PC-3 (cell line): ENCODE measurements around the gene PLAAT1. TPM values are rescaled to one million over a fixed set of nuclear protein-coding genes. Genes with fewer than 3 reads are reported as not detected.

Experiments used
- ATAC-seq: fragments of 200-7000 bp; cut with Tn5 transposase; 2 replicates; pipeline ENCODE4 v1.9.1; 2020; ENCODE audit warnings: mild to moderate bottlenecking, moderate library complexity
- BruUV-seq: library from RNA; stranded (reverse); fragments of 400-500 nt; replicated peaks from 2 replicates; lab custom pipeline; 2021; lab: Mats Ljungman, UMichigan
- CTCF ChIA-PET: fragments of 300-600 bp; sonication (Branson Sonifier 250); formaldehyde crosslinking; loops from one replicate; lab custom pipeline; 2022; ENCODE audit warnings: antibody characterized with exemption; lab: Charles Lee
- POLR2A ChIA-PET: fragments of 300-600 bp; sonication (Branson Sonifier 250); formaldehyde crosslinking; loops from one replicate; lab custom pipeline; 2022; ENCODE audit warnings: antibody characterized with exemption; ENCODE audit not compliant: unreplicated experiment; lab: Charles Lee
- DNase-seq: peaks from one replicate; pipeline ENCODE4 v3.0.0-alpha.2; 2015
- H2AFZ ChIP-seq: fragments of 300-600 bp; sonication (generic); 2 replicates; pipeline ENCODE4 v1.6.0; 2016; ENCODE audit warnings: antibody characterized with exemption, low read length
- H3F3A ChIP-seq: fragments of 300-600 bp; sonication (generic); one replicate; pipeline ENCODE4 v1.6.0; 2017; ENCODE audit warnings: antibody characterized with exemption, low read length, control low read depth, mild to moderate bottlenecking; ENCODE audit not compliant: unreplicated experiment
- H3K27ac ChIP-seq: fragments of 300-600 bp; sonication (generic); 2 replicates; pipeline ENCODE4 v1.5.1; 2016; ENCODE audit warnings: mild to moderate bottlenecking, low read length
- H3K27me3 ChIP-seq: fragments of 300-600 bp; sonication (generic); 2 replicates; pipeline ENCODE4 v1.6.1; 2016; ENCODE audit warnings: low read length, mixed read lengths
- H3K36me3 ChIP-seq: fragments of 300-600 bp; sonication (generic); 2 replicates; pipeline ENCODE4 v1.6.1; 2016; ENCODE audit warnings: low read depth, mixed run types, low read length, mixed read lengths
- H3K4me1 ChIP-seq: fragments of 300-600 bp; sonication (generic); 2 replicates; pipeline ENCODE4 v1.5.1; 2016; ENCODE audit warnings: low read length; ENCODE audit not compliant: insufficient read depth
- H3K4me2 ChIP-seq: fragments of 300-600 bp; sonication (generic); 2 replicates; pipeline ENCODE4 v1.6.0; 2016; ENCODE audit warnings: low read length
- H3K4me3 ChIP-seq: fragments of 300-600 bp; sonication (generic); 2 replicates; pipeline ENCODE4 v1.5.1; 2016; ENCODE audit warnings: mild to moderate bottlenecking, low read length, mixed read lengths
- H3K79me2 ChIP-seq: fragments of 300-600 bp; sonication (generic); 2 replicates; pipeline ENCODE4 v1.6.1; 2017; ENCODE audit warnings: low read length, mixed read lengths
- H3K9ac ChIP-seq: fragments of 300-600 bp; sonication (generic); 2 replicates; pipeline ENCODE4 v1.6.0; 2016; ENCODE audit warnings: mild to moderate bottlenecking, low read length
- H3K9me2 ChIP-seq: fragments of 300-600 bp; sonication (generic); replicated peaks from 2 replicates; pipeline ENCODE4 v1.6.1; 2016; ENCODE audit warnings: mixed run types, low read length, mixed read lengths
- H3K9me3 ChIP-seq: fragments of 300-600 bp; sonication (generic); 2 replicates; pipeline ENCODE4 v1.6.1; 2016; ENCODE audit warnings: low read length, mixed read lengths
- H4K20me1 ChIP-seq: fragments of 300-600 bp; sonication (generic); 2 replicates; pipeline ENCODE4 v1.6.1; 2016; ENCODE audit warnings: low read length, mixed read lengths
- EZH2 ChIP-seq: fragments of 300-600 bp; sonication (generic); IDR thresholded peaks from one replicate; pipeline ENCODE4 v1.6.1; 2017; ENCODE audit warnings: antibody characterized with exemption, mild to moderate bottlenecking, low read length; ENCODE audit not compliant: unreplicated experiment
- EZH2phosphoT487 ChIP-seq: fragments of 300-600 bp; sonication (generic); IDR thresholded peaks from 2 replicates; pipeline ENCODE4 v1.6.1; 2018; ENCODE audit warnings: mild to moderate bottlenecking, antibody characterized with exemption, low read length, borderline replicate concordance
- intact Hi-C: fragments of 100-400 bp; cut with micrococcal nuclease; formaldehyde crosslinking; loops from 2 replicates; pipeline ENCODE4 v1.9.0; 2023
- total RNA-seq: library from RNA; depleted of rRNA; stranded (reverse); fragments of >200 nt; gene quantifications from 2 replicates; pipeline ENCODE4 v1.2.3, GENCODE V29; 2014
- TF ChIP-seq, protein P1 (sequence below): fragments of 300-600 bp; sonication (generic); conservative IDR thresholded peaks from 2 replicates; pipeline ENCODE4 v1.5.1; 2017; ENCODE audit warnings: antibody characterized with exemption, low read depth, mild to moderate bottlenecking, low read length

The PLAAT1 gene
- total RNA-seq, 1 experiment from 2014 or later: not detected

DNA sequence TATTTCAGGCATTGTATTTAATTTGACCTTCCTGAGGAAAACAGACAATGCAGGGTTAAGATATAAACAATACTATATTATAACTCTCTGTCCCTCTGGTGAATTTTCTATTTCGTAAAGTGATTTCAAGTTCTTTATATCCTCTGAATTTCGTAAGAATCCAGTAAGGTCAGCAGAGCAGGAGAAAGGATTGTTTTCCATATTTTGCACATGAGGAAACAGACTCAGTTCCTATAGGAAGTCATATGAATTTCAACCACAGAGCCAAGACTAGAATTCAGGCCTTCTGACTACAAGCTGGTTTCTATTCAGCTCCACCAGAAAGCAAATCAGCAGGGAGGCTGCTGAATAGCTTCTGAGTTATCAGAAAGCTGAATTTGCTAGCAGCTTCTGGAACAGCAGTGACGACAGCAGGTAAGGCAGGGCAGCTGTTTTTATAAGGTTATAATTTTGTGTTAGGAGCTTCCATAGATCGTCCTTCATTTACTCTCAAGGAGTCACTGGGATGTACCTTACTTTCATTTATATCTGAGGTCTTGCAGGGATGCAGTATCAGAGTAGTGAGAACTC is 11.1 kb upstream of the PLAAT1 start:
- Histone ChIP-seq H3K9me3 (no peaks in the 10 kb centered on the region), H3K4me3 (no peak overlapping the region), H3K79me2 (no peaks in the 10 kb centered on the region), H3K4me2 (no peak overlapping the region), H3K9me2 (no peaks in the 10 kb centered on the region), H3K9ac (no peak overlapping the region), H3K36me3 (no peaks in the 10 kb centered on the region), H3K4me1 (no peaks in the 10 kb centered on the region), H4K20me1 (no peaks in the 10 kb centered on the region), H3K27ac (no peak overlapping the region), H3K27me3 (peaks cover 62% of the 10 kb centered on the region), H2AFZ (no peak overlapping the region), H3F3A (no peaks in the 10 kb centered on the region)
- ChIA-PET CTCF (no interaction called here), POLR2A (no interaction called here)
- DNase-seq: no peak
- TF ChIP-seq EZH2phosphoT487 (no peak), EZH2 (no peak)
- TF ChIP-seq, protein P1, sequence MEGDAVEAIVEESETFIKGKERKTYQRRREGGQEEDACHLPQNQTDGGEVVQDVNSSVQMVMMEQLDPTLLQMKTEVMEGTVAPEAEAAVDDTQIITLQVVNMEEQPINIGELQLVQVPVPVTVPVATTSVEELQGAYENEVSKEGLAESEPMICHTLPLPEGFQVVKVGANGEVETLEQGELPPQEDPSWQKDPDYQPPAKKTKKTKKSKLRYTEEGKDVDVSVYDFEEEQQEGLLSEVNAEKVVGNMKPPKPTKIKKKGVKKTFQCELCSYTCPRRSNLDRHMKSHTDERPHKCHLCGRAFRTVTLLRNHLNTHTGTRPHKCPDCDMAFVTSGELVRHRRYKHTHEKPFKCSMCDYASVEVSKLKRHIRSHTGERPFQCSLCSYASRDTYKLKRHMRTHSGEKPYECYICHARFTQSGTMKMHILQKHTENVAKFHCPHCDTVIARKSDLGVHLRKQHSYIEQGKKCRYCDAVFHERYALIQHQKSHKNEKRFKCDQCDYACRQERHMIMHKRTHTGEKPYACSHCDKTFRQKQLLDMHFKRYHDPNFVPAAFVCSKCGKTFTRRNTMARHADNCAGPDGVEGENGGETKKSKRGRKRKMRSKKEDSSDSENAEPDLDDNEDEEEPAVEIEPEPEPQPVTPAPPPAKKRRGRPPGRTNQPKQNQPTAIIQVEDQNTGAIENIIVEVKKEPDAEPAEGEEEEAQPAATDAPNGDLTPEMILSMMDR: no peak
- intact Hi-C loops: no loop called here
- ATAC-seq: no peak
- BruUV-seq: no TSS peak

DNA sequence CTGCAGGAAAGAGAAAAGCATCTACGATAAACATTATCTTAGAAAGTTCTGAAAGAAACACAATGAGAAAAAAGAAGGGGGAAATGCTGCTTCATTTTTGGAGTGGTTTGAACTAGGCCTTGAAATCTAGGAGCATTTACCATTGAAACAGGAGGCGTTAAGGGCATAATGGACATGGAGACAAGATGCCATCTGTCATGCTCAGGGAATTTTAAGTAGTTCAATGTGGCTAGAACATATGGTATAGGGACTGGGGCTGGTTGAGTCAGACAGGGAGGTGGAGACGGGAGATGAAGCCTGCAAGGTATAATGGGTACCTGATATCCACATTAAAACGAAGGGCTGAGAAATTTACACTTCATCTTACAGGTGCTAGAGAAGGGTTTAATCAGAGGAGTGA is 10.4 kb upstream of the PLAAT1 start:
- no peaks in the 10 kb centered on the region for H3F3A ChIP-seq
- no peak overlapping the region for H3K9ac ChIP-seq
- TF ChIP-seq EZH2phosphoT487 (no peak), EZH2 (no peak)
- TF ChIP-seq, protein P1: no peak
- no peak overlapping the region for H3K4me2 ChIP-seq
- intact Hi-C loops: no loop called here
- no peaks in the 10 kb centered on the region for H4K20me1 ChIP-seq
- peaks cover 59% of the 10 kb centered on the region for H3K27me3 ChIP-seq
- no peaks in the 10 kb centered on the region for H3K9me3 ChIP-seq
- no peaks in the 10 kb centered on the region for H3K9me2 ChIP-seq
- no peaks in the 10 kb centered on the region for H3K36me3 ChIP-seq
- POLR2A ChIA-PET: no interaction called here
- ATAC-seq (no peak), DNase-seq (no peak)
- CTCF ChIA-PET: no interaction called here
- no peaks in the 10 kb centered on the region for H3K79me2 ChIP-seq
- no peaks in the 10 kb centered on the region for H3K4me1 ChIP-seq
- H3K27ac ChIP-seq: no peak overlapping the region
- BruUV-seq: no TSS peak
- no peak overlapping the region for H3K4me3 ChIP-seq
- H2AFZ ChIP-seq: no peak overlapping the region

DNA sequence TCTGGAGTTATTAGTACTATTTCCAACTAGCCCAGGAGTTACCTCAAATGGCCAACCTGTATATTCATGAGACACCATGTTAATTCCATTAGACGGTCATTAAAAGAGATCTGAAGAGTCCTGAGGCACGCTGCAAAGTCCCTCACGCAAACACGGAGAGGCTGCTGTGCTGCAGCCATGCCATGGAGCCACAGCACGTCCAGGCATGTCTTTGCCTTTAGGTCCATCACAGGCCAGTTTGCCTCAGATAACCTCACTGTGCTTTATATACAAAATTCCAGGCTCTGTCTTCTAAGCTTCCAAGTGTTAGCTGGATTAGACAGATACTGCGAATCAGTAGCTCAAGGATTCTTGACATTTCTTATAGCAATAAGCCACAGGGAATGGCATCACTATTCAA is 9.8 kb upstream of the PLAAT1 start:
- Histone ChIP-seq H3K79me2 (no peaks in the 10 kb centered on the region), H3K4me1 (no peaks in the 10 kb centered on the region), H3K4me3 (no peak overlapping the region), H3K9me3 (no peaks in the 10 kb centered on the region), H3K27ac (no peak overlapping the region), H3K9ac (no peak overlapping the region), H4K20me1 (no peaks in the 10 kb centered on the region), H3K9me2 (no peaks in the 10 kb centered on the region), H3K4me2 (no peak overlapping the region), H2AFZ (no peak overlapping the region), H3K36me3 (no peaks in the 10 kb centered on the region), H3K27me3 (peaks cover 54% of the 10 kb centered on the region), H3F3A (no peaks in the 10 kb centered on the region)
- no TSS peak for BruUV-seq
- no peak for TF ChIP-seq EZH2phosphoT487
- TF ChIP-seq, protein P1: no peak
- TF ChIP-seq EZH2: no peak
- ATAC-seq: no peak
- no peak for DNase-seq
- intact Hi-C loops: no loop called here
- CTCF ChIA-PET: no interaction called here
- POLR2A ChIA-PET: no interaction called here
